ENCODE results near the gene REV3L.
"Not testable (repeated sequence)": the region's sequence is repeated elsewhere in the genome, so short reads cannot be mapped to it uniquely, and the experiment has no call there.

REV3L gene

GRCh38 chr6:111283707-111284106 lies 199.3 kb downstream of the REV3L start:
- DNase-seq = no peak

DNA sequence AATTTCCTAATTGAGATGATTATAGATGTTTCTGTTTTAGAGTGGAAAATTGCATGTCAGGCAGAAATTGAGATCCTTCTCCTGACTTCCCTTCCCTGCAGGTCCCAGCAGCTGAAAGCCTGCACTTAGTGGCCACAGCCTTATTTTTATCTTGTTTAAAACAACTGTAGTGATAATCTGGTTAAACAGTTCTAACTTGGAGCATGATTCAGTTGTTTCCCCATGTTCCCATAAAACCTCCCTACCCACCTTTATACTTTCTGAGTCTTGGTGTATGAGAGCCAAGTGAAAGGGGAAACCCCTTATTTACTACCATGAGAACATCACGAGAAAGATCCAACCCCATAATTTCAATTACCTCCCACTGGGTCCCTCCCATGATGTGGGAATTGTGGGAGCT lies 200.5 kb downstream of the REV3L start:
- DNase-seq = no peak

- DNase-seq = no peak
Measured at GRCh38 chr6:111280445-111280955, 202.5 kb downstream of the REV3L start.

GRCh38 chr6:111278731-111279130 lies 204.3 kb downstream of the REV3L start:
- no peak for DNase-seq

- DNase-seq = no peak
Measured at GRCh38 chr6:111277819-111278218, 205.2 kb downstream of the REV3L start.

GRCh38 chr6:111276736-111277135 lies 206.3 kb downstream of the REV3L start:
- DNase-seq = no peak

- no peak for DNase-seq
Measured at GRCh38 chr6:111276335-111276734, 206.7 kb downstream of the REV3L start.

- DNase-seq = no peak
Measured at GRCh38 chr6:111274593-111275217, 208.3 kb downstream of the REV3L start.

GRCh38 chr6:111270121-111270520 lies 212.9 kb downstream of the REV3L start:
- no peak for DNase-seq

- DNase-seq = no peak
Measured at GRCh38 chr6:111269401-111269970, 213.5 kb downstream of the REV3L start.

GRCh38 chr6:111267764-111268333 lies 215.2 kb downstream of the REV3L start:
- DNase-seq = no peak

- no peak for DNase-seq
Measured at GRCh38 chr6:111266276-111266675, 216.7 kb downstream of the REV3L start.

- no peak for DNase-seq
Measured at GRCh38 chr6:111265842-111266241, 217.2 kb downstream of the REV3L start.

GRCh38 chr6:111263837-111264236 lies 219.2 kb downstream of the REV3L start:
- DNase-seq = no peak

DNA sequence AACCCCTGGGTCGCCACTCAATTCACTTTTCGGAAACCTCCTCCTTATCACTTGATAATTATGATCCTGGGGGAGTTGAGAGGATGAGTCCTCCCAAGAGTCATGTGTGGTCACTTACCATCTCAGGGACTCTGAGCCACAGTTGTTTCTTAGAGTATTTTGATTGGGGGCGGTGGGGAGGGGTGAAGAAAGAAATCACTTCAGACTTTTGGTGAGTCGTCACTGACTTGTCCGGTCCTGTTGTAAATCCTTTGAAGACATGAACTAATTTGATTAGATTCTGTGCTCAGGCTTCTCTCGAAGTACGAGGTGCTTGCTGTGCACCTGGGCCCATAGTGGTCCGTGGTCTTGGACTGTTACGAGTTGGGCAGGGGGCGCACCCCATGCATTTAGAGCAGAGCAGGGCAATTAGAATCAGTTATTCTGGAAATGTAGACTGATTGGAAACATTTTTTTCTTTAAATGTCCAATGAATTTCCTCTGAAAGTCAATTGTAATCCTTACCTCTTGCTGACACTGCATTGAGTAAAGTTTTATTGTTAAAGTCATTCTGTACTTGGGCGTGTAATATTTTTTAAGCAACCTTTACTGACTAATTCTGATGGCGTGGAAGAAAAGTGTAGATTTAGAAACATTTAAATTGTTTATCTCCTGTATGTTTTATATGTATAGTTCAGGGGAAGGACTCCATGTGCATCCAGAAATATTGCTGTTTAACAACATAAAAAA lies 222.3 kb downstream of the REV3L start:
- DNase-seq = no peak

DNA sequence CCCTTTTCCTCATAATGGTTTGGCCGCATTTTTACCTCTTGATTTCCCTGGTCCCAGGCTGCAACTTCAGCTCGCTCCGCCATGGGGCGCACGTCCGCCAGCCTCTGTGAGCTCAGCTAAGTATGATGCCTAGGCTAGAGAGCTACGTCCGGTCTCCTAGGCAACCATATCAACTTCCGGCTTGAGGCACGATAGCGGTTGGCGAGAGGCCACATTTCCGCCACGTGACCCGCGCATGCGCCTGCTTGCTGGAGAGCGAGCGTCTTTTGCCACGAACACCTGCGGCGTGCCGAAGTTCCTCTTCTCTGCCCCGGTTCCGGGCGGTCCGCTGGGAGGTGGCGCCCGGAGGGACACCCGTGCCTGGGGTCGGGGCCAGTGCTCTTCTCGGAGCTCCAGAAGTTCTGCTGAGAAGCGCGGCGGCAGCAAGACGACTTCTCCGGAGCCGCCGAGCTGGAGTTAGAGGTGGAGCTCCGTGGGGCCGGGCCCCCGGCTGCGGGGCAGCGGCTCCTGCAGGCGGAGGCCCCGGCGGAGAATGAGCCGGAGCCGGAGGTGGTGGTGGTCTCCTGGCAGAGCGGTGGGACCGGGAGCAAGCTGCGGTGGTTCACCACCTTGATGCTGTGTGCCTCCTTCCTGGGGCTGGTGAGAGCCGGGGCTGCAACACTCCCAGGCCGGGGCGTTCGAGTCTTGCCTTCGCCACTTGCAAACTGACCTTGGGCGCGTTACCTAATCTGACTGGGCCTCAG lies 223.8 kb downstream of the REV3L start:
- peak; percentile 99 for DNase-seq

- DNase-seq = no peak
Measured at GRCh38 chr6:111258615-111259088, 224.4 kb downstream of the REV3L start.

DNA sequence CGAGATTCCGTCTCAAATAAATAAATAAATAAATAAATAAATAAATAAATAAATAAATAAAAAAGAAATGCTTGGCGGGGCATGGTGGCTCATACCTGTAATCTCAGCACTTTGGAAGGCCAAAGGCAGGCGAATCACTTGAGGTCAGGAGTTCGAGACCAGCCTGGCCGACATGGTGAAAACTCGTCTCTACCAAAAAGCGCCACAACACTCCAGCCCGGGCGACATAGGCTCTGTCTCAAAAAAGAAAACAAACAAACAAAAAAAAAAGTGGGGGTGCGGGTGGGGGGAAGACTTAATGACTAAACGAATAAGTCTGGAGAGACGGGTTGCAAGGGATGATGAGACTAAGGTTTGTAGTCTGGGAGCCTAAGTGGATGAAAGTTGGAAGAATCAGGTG lies 225.0 kb downstream of the REV3L start:
- DNase-seq = no peak

DNA sequence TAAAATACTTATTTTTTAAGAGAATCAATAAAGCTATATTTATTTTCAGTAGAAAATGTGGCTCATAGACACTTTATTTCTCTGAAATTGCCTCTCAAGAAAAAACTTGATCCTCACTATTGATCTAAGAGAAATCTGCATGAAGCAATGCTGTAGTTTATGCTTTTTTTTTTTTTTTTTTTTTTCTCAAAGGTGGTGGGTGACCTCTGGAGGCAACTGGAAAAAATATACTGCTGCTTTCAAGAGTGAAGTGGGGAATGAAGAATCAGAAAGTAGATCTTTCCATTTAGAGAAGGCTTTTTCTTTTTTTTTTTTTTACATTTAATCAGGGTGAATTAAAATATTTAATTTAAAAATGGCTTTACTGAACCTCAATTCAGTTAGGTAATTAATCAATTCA lies 226.4 kb downstream of the REV3L start:
- DNase-seq = no peak

GRCh38 chr6:111255838-111256237 lies 227.2 kb downstream of the REV3L start:
- not testable (repeated sequence) for DNase-seq

DNA sequence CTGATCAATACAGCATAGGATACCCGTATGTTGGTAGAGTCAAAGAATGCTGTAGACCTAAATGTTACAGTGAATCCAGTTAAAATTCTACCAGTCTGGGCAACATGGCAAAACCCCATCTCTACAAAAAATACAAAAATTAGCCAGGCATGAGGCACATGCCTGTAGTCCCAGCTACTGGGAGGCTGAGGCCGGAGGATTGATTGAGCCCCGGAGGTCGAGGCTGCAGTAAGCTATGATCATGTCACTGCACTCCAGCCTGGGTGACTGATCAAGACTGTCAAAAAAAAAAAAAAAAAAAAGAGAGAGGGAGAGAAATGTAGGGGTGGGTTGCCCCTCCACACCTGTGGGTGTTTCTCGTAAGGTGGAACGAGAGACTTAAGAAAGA lies 228.2 kb downstream of the REV3L start:
- no peak for DNase-seq

GRCh38 chr6:111254004-111254778 lies 228.8 kb downstream of the REV3L start:
- no peak for DNase-seq

Measured in right hindlimb (tissue), 1 donor.